HEK293 (cell line): ENCODE results near the gene GRIPAP1.

Source experiments
- ZBTB7A ChIP-seq: fragments of 450-650 bp; formaldehyde crosslinking; IDR thresholded peaks from 2 replicates; pipeline ENCODE4 v1.5.1; 2016; ENCODE audit warnings: low read depth, missing biosample characterization, missing genetic modification characterization
- ZFP3 ChIP-seq: fragments of 450-650 bp; formaldehyde crosslinking; IDR thresholded peaks from 2 replicates; pipeline ENCODE4 v1.5.1; 2016; ENCODE audit warnings: low read depth, missing biosample characterization, missing genetic modification characterization
- ZIC2 ChIP-seq: fragments of 450-650 bp; formaldehyde crosslinking; IDR thresholded peaks from 2 replicates; pipeline ENCODE4 v1.5.1; 2016; ENCODE audit warnings: missing biosample characterization, missing genetic modification characterization
- ZNF510 ChIP-seq: fragments of 450-650 bp; formaldehyde crosslinking; IDR thresholded peaks from 2 replicates; pipeline ENCODE4 v1.5.1; 2018; ENCODE audit warnings: mild to moderate bottlenecking, missing genetic modification characterization, missing biosample characterization; ENCODE audit not compliant: insufficient replicate concordance
- ZNF561 ChIP-seq: fragments of 450-650 bp; IDR thresholded peaks from 2 replicates; pipeline ENCODE4 v1.5.1; 2018; ENCODE audit warnings: missing biosample characterization, missing genetic modification characterization, borderline replicate concordance
- TF ChIP-seq, protein P1 (sequence below): fragments of 450-650 bp; formaldehyde crosslinking; optimal IDR thresholded peaks from 2 replicates; pipeline ENCODE3; 2016; ENCODE audit warnings: missing biosample characterization, mild to moderate bottlenecking, missing genetic modification characterization
- TF ChIP-seq, protein P2 (sequence below): fragments of 450-650 bp; formaldehyde crosslinking; IDR thresholded peaks from 2 replicates; pipeline ENCODE4 v1.5.1; 2016; ENCODE audit warnings: missing biosample characterization, missing genetic modification characterization, low read depth
- TF ChIP-seq, protein P3 (sequence below): fragments of 450-650 bp; formaldehyde crosslinking; IDR thresholded peaks from 2 replicates; pipeline ENCODE4 v1.5.1; 2016; ENCODE audit warnings: missing biosample characterization, missing genetic modification characterization
- TF ChIP-seq, protein P4 (sequence below): fragments of 450-650 bp; formaldehyde crosslinking; IDR thresholded peaks from 2 replicates; pipeline ENCODE4 v1.5.1; 2017; ENCODE audit warnings: missing biosample characterization, missing genetic modification characterization
- TF ChIP-seq, protein P5 (sequence below): fragments of 450-650 bp; formaldehyde crosslinking; conservative IDR thresholded peaks from 2 replicates; pipeline ENCODE4 v1.5.1; 2016; ENCODE audit warnings: low read depth, missing biosample characterization, missing genetic modification characterization

DNA sequence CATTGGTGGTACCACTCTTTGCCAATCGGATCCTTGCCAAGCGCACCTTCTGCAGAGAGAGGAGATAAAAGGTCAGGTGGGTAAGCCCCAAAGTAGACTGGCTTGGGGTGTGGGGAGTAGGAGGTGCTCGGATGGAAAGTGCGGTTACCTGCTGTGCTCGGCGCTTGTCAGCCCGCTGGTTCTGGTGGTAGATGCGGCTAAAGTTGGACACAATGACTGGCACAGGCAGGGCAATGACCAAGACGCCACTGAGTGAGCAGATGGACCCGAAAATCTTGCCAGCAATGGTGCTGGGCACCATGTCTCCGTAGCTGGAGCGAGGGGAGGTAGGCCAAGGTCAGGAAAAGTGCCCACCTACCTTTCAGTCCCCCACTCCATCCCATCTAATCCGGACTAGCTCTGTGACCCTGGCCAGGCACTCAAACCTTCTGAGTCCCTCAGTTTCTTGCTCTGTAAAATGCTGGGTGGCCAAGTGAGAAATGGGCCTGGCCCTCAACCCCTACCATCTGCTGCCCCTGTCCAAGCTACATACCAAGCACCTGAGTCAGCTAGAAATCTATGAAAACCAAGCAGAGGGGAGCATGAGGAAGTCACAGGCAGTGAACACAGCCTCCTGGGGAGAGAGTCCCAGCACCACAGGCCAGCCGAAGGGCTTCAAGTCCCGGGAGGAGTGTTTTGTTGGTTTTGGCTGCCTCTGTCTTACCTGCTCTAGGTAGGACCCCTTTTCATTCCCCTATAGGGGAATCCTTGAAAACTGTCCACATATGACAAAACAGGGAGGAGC lies 35.1 kb downstream of the GRIPAP1 start:
- no peak for TF ChIP-seq ZBTB7A (tag by site-specific recombination)
- TF ChIP-seq, protein P1, sequence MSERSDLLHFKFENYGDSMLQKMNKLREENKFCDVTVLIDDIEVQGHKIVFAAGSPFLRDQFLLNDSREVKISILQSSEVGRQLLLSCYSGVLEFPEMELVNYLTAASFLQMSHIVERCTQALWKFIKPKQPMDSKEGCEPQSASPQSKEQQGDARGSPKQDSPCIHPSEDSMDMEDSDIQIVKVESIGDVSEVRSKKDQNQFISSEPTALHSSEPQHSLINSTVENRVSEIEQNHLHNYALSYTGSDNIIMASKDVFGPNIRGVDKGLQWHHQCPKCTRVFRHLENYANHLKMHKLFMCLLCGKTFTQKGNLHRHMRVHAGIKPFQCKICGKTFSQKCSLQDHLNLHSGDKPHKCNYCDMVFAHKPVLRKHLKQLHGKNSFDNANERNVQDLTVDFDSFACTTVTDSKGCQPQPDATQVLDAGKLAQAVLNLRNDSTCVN (tag by site-specific recombination), result no peak
- peak; percentile 46; the same call in 1 of the 2 replicates for TF ChIP-seq ZIC2
- TF ChIP-seq, protein P2, sequence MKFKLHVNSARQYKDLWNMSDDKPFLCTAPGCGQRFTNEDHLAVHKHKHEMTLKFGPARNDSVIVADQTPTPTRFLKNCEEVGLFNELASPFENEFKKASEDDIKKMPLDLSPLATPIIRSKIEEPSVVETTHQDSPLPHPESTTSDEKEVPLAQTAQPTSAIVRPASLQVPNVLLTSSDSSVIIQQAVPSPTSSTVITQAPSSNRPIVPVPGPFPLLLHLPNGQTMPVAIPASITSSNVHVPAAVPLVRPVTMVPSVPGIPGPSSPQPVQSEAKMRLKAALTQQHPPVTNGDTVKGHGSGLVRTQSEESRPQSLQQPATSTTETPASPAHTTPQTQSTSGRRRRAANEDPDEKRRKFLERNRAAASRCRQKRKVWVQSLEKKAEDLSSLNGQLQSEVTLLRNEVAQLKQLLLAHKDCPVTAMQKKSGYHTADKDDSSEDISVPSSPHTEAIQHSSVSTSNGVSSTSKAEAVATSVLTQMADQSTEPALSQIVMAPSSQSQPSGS (tag by site-specific recombination), result no peak
- TF ChIP-seq, protein P3, sequence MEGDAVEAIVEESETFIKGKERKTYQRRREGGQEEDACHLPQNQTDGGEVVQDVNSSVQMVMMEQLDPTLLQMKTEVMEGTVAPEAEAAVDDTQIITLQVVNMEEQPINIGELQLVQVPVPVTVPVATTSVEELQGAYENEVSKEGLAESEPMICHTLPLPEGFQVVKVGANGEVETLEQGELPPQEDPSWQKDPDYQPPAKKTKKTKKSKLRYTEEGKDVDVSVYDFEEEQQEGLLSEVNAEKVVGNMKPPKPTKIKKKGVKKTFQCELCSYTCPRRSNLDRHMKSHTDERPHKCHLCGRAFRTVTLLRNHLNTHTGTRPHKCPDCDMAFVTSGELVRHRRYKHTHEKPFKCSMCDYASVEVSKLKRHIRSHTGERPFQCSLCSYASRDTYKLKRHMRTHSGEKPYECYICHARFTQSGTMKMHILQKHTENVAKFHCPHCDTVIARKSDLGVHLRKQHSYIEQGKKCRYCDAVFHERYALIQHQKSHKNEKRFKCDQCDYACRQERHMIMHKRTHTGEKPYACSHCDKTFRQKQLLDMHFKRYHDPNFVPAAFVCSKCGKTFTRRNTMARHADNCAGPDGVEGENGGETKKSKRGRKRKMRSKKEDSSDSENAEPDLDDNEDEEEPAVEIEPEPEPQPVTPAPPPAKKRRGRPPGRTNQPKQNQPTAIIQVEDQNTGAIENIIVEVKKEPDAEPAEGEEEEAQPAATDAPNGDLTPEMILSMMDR, result no peak
- TF ChIP-seq ZNF510 (tag by site-specific recombination), result no peak
- no peak for TF ChIP-seq ZNF561 (tag by site-specific recombination)
- TF ChIP-seq, protein P4, sequence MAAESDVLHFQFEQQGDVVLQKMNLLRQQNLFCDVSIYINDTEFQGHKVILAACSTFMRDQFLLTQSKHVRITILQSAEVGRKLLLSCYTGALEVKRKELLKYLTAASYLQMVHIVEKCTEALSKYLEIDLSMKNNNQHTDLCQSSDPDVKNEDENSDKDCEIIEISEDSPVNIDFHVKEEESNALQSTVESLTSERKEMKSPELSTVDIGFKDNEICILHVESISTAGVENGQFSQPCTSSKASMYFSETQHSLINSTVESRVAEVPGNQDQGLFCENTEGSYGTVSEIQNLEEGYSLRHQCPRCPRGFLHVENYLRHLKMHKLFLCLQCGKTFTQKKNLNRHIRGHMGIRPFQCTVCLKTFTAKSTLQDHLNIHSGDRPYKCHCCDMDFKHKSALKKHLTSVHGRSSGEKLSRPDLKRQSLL (tag by site-specific recombination), result no peak
- TF ChIP-seq, protein P5, sequence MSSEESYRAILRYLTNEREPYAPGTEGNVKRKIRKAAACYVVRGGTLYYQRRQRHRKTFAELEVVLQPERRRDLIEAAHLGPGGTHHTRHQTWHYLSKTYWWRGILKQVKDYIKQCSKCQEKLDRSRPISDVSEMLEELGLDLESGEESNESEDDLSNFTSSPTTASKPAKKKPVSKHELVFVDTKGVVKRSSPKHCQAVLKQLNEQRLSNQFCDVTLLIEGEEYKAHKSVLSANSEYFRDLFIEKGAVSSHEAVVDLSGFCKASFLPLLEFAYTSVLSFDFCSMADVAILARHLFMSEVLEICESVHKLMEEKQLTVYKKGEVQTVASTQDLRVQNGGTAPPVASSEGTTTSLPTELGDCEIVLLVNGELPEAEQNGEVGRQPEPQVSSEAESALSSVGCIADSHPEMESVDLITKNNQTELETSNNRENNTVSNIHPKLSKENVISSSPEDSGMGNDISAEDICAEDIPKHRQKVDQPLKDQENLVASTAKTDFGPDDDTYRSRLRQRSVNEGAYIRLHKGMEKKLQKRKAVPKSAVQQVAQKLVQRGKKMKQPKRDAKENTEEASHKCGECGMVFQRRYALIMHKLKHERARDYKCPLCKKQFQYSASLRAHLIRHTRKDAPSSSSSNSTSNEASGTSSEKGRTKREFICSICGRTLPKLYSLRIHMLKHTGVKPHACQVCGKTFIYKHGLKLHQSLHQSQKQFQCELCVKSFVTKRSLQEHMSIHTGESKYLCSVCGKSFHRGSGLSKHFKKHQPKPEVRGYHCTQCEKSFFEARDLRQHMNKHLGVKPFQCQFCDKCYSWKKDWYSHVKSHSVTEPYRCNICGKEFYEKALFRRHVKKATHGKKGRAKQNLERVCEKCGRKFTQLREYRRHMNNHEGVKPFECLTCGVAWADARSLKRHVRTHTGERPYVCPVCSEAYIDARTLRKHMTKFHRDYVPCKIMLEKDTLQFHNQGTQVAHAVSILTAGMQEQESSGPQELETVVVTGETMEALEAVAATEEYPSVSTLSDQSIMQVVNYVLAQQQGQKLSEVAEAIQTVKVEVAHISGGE (tag by site-specific recombination), result no peak
- no peak for TF ChIP-seq ZFP3
